NCI-H1105 (cell line): Measurements from ENCODE around the gene RFX1.
"Not testable (repeated sequence)": the region's sequence is repeated elsewhere in the genome, so short reads cannot be mapped to it uniquely, and the experiment has no call there.

Experiments used
- DNase-seq: peaks from one replicate; lab custom pipeline; 2025; lab: John Stamatoyannopoulos, UW

The RFX1 gene

GRCh38 chr19:14006085-14006765 is at the start of gene RFX1:
Gene RFX1 (minus strand): TSS chr19:14006320. CDS start chr19:13993843, 12,477 bp downstream.
- peak; percentile 99 for DNase-seq

- no peak for DNase-seq
These were observed 49.3 kb upstream of the RFX1 start for GRCh38 chr19:14055396-14055795.

GRCh38 chr19:14054721-14055120 is 48.6 kb upstream of the RFX1 start:
- no peak for DNase-seq

GRCh38 chr19:14054099-14054498 is 48.0 kb upstream of the RFX1 start:
- DNase-seq: no peak

- DNase-seq: no peak
These were observed 47.4 kb upstream of the RFX1 start for GRCh38 chr19:14053500-14053899.

- DNase-seq: no peak
These were observed 46.9 kb upstream of the RFX1 start for GRCh38 chr19:14053032-14053431.

- no peak for DNase-seq
These were observed 46.4 kb upstream of the RFX1 start for GRCh38 chr19:14052470-14052869.

- no peak for DNase-seq
These were observed 45.9 kb upstream of the RFX1 start for GRCh38 chr19:14051980-14052379.

GRCh38 chr19:14050961-14051360 is 44.8 kb upstream of the RFX1 start:
- not testable (repeated sequence) for DNase-seq

GRCh38 chr19:14050512-14050911 is 44.4 kb upstream of the RFX1 start:
- no peak for DNase-seq

GRCh38 chr19:14048443-14049153 is 42.5 kb upstream of the RFX1 start:
- DNase-seq: peak; percentile 4

- DNase-seq: not testable (repeated sequence)
These were observed 41.7 kb upstream of the RFX1 start for GRCh38 chr19:14047866-14048265.

- peak; percentile 23 for DNase-seq
These were observed 36.8 kb upstream of the RFX1 start for GRCh38 chr19:14042659-14043608.

GRCh38 chr19:14039181-14039580 is 33.1 kb upstream of the RFX1 start:
- DNase-seq: no peak

GRCh38 chr19:14035706-14036105 is 29.6 kb upstream of the RFX1 start:
- no peak for DNase-seq

GRCh38 chr19:14035159-14035558 is 29.0 kb upstream of the RFX1 start:
- not testable (repeated sequence) for DNase-seq

- no peak for DNase-seq
These were observed 27.8 kb upstream of the RFX1 start for GRCh38 chr19:14033946-14034345.

GRCh38 chr19:14031719-14032480 is 25.8 kb upstream of the RFX1 start, which contains the start of gene IL27RA:
Gene IL27RA (plus strand): TSS chr19:14031762. CDS start chr19:14031873, 111 bp downstream.
- peak; percentile 46 for DNase-seq

GRCh38 chr19:14030997-14031718 is 25.0 kb upstream of the RFX1 start:
- no peak for DNase-seq

- no peak for DNase-seq
These were observed 22.8 kb upstream of the RFX1 start for GRCh38 chr19:14028901-14029300.
